Subcutaneous adipose tissue (tissue), 4 donors: Measurements from ENCODE around the gene IL17B. TPM values are rescaled to one million over a fixed set of nuclear protein-coding genes. Genes with fewer than 3 reads are reported as not detected.

Experiments used
- total RNA-seq, 4 donors: library from RNA; depleted of rRNA; stranded (reverse); fragments of >200 nt; gene quantifications; one replicate each; pipeline ENCODE4 v1.1.0, GENCODE V29; 2016
- TF ChIP-seq, protein P1 (sequence below): fragments of 450-650 bp; IDR thresholded peaks from one replicate; pipeline ENCODE4 v1.5.1; 2016; ENCODE audit warnings: low read depth, mild to moderate bottlenecking, control low read depth, antibody characterized with exemption, moderate library complexity

IL17B gene
- total RNA-seq, 4 donors from 2014 or later: not detected

DNA sequence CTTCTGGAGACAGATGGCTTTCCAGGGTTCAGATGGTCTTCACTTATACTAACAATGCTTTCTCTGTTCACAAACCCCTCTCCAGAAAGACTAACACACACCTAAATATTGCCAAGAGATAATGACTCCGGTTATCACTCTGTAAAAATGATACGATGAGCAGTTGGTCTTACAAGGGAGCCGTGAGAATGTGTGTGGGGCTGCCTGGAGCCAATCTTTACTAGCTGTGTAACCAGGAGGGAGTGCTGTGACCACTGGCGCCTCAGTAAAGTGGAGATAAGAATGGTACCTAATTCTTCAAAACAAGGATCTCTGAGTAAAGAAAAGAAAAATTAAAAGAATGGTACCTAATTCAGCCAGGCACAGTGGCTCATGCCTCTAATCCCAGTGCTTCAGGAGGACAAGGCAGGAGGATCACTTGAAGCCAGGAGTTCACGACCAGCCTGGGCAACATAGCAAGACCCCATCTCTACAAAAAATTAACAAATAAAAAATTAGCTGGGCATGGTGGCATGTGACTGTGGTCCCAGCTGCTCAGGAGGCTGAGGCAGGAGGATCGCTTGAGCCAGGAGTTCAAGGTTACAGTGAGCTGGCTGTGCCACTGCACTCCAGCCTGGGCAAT, 39.9 kb upstream of the IL17B start:
- TF ChIP-seq, protein P1, sequence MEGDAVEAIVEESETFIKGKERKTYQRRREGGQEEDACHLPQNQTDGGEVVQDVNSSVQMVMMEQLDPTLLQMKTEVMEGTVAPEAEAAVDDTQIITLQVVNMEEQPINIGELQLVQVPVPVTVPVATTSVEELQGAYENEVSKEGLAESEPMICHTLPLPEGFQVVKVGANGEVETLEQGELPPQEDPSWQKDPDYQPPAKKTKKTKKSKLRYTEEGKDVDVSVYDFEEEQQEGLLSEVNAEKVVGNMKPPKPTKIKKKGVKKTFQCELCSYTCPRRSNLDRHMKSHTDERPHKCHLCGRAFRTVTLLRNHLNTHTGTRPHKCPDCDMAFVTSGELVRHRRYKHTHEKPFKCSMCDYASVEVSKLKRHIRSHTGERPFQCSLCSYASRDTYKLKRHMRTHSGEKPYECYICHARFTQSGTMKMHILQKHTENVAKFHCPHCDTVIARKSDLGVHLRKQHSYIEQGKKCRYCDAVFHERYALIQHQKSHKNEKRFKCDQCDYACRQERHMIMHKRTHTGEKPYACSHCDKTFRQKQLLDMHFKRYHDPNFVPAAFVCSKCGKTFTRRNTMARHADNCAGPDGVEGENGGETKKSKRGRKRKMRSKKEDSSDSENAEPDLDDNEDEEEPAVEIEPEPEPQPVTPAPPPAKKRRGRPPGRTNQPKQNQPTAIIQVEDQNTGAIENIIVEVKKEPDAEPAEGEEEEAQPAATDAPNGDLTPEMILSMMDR: no peak

DNA sequence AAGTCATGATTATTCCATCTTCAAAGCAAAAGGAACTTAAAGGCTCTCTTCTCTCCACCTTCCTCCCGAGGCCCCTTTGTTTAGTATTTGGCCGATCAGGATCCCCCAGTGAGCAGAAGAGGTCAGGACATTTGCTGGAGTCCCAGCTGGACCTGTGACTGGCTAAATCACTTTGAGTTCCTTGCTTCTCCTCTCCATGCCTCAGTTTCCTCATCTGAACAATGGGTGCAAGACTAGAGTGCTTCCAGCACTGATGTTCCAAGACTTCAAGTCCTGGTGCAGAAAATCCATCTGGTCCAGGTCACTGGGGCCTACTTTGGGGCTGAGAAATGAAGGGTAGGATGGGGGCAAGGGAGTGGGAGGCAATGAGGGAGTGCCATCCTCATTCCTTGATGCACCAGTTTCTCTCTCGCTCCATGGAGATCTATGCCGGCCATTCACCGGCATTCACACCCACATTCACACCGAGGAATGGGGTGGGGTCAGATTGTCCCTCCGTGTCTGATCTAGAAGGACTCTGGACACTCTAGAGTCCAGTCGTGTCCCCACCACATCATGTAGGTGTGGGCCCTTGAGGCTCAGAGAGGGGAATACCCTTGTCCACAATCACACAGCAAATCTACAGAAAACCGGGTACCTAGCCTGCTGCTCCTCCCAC, 38.7 kb upstream of the IL17B start:
- TF ChIP-seq, protein P1: no peak

DNA sequence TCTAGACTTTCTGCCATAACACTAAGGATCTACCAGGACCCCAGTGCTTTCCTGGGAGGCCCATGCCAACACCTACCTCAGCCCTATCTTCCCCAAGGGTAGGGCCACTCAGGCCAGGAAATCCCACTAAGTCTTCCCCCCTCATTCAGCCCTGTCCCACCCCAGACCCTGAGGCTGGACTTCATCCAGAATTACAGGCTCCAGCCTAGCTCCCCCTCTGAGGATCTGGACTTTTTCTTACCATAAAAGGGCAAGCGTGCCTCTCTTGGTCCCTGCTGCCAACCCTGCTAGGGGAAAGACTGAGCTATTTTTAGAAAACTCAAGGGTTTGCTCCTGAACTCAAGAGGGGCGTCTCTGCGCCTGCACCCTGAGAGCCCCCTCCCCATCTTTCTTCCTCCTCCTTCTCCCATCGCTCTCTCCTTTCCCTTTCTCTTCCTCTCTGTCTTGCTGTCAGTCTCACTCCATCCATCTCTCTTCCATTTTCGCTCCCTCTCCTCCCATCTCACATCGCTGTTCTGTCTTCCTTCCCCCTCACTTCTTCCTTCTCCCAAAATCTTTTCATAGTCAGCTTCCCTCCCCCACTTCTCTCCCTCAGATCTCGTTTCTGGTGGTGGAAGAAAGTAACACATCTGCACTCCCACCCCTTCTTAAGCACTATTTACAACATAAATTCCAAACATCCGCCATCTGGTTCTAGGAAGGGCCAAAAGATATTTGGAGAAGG, 38.1 kb upstream of the IL17B start:
- TF ChIP-seq, protein P1: no peak

DNA sequence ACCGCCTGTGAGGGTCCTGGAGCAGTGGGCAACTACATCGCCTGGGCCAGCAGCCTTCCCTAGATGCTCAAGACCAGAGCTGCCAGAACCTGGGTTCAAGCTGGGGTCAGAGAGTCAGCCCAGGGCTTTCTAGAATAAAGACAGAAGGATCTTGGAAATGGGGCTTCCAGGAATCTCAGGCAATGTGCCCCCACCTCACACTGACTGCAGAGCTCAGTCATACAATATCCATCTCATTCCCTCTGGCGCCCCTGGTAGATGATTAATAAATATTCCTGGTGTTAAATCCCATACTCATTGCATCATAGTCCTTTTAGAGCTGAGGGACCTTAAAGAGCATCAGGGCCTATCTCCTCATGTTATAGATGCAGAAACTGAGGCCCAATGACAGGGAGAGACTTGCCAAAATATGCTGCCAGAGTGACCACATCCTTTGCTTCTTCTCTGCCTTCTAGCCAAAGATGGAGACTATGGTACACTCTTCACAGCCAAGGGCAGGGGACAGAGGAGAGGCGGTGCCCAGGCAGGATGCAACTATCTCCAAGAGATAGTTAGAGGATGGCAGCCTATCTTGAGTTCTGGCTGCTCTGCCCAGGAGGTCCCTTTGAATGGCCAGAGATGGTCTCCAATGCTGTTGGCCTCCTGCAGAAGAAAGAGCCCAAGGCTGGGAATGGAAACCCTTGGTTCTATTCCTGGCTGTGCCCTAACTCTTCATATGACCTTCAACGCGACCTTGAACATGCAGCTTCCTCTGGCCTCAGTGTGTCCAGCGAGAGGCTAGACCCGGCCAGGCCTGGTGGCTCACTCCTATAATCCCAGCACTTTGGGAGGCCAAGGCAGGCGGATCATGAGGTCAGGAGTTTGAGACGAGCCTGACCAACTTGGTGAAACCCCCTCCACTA, 36.2 kb upstream of the IL17B start:
- TF ChIP-seq, protein P1: no peak

DNA sequence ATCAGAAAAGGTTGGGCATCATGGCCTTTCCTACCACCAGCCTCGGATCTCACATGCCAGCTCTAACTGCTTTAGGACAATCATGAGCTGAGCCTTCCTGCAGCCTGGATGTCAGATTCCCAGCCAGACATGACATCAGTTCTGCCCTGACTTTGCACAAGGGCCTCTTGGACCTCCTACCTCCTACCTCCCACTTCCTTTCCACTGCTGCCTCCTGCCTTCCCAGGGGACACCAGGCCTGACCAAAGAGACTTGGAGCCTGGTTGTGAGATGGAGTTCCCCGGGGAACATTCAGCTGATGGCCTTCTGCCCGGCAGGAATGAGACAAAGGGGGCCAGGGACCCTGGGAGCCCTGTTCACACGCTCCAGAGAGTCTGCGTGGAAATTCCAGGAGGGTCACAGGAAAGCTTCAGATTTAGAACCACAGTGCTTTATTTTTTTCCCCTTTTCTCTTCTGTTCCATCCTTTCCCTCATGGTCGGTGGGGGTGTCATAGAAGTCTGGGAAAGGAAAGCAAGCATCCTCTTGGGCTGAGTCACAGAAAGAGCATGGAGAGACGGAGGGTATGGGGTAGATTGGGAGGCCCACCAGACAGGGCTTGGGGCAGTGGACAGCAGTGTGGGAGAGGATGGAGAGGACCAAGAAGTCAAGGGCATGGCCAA, 35.4 kb upstream of the IL17B start:
- TF ChIP-seq, protein P1: no peak

DNA sequence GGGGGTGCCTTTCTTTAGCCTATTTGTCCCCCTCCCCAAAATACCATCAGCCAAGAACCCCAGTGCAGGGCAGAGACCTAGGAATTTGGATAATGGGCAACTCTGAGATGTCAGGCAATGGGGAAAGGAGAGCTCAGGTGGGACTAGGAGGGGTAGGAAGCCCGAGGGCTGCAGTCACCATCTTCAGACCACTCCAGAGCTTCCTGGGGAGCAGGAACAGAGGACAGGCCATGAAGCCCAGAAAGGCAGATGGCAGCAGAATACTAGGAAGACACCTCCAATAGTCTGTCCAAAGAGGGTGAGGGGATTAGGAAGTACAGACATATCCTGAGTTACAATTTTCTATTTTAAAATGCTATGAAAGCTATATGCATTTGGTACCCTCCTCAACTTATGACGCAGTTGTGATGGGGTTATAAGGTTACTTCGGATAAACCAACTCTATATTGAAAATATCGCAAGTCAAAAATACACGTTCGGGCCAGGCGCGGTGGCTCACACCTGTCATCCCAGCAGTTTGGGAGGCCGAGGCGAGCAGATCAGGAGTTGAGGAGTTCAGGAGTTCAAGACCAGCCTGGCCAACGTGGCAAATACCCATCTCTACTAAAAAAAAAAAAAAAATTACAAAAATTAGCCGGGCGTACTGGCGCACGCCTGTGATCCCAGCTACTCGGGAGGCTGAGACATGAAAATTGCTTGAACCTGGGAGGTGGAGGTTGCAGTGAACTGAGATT, 34.6 kb upstream of the IL17B start:
- TF ChIP-seq, protein P1: no peak
